Loucy (cell line): Measurements from ENCODE around the gene SFXN5.

Source experiments
- EZH2phosphoT487 ChIP-seq: fragments of 200-600 bp; IDR thresholded peaks from 2 replicates; pipeline ENCODE4 v1.6.1; 2018; ENCODE audit warnings: antibody characterized with exemption, mild to moderate bottlenecking, moderate library complexity, borderline replicate concordance
- TF ChIP-seq, protein P1 (sequence below): fragments of 200-600 bp; sonication (generic); conservative IDR thresholded peaks from 2 replicates; pipeline ENCODE4 v1.5.1; 2014; ENCODE audit warnings: mild to moderate bottlenecking, antibody characterized with exemption, low read length

DNA sequence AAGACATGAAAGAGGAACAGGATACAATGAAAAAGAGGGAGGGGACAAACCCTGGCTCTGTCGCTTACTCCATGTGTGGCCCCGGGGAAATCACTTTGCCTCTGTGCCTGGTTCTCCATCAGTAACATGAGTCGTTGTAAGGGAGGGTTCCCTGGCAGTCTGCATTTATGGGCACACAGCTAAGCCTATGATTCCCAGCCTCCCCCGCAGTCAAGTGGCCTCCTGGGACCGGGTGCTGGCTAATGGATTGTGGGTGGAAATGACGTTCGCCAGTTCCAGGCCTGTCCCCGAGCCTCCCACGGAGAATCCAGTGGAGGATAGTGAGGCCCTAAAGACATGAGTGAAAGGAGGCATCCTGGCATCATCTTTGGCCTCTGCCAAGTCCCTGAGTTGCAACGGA, 42.7 kb downstream of the SFXN5 start:
- TF ChIP-seq, protein P1, sequence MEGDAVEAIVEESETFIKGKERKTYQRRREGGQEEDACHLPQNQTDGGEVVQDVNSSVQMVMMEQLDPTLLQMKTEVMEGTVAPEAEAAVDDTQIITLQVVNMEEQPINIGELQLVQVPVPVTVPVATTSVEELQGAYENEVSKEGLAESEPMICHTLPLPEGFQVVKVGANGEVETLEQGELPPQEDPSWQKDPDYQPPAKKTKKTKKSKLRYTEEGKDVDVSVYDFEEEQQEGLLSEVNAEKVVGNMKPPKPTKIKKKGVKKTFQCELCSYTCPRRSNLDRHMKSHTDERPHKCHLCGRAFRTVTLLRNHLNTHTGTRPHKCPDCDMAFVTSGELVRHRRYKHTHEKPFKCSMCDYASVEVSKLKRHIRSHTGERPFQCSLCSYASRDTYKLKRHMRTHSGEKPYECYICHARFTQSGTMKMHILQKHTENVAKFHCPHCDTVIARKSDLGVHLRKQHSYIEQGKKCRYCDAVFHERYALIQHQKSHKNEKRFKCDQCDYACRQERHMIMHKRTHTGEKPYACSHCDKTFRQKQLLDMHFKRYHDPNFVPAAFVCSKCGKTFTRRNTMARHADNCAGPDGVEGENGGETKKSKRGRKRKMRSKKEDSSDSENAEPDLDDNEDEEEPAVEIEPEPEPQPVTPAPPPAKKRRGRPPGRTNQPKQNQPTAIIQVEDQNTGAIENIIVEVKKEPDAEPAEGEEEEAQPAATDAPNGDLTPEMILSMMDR, result no peak
- TF ChIP-seq EZH2phosphoT487, result no peak
